Nephron progenitor cell (in vitro differentiated cells): ENCODE results near the gene TBL1Y.

Source experiments
- DNase-seq: peaks from one replicate; pipeline ENCODE4 v3.0.0; 2021
- H3K27ac Mint-ChIP-seq: 2 replicates; pipeline ENCODE4 v1.8.0; 2021; ENCODE audit warnings: mild to moderate bottlenecking, moderate library complexity, mixed read lengths
- H3K27me3 Mint-ChIP-seq: 2 replicates; pipeline ENCODE4 v1.8.0; 2021; ENCODE audit warnings: mild to moderate bottlenecking, low read depth, mixed read lengths; ENCODE audit not compliant: poor library complexity
- H3K36me3 Mint-ChIP-seq: 2 replicates; pipeline ENCODE4 v1.8.0; 2021; ENCODE audit warnings: low read depth, mixed read lengths
- H3K4me1 Mint-ChIP-seq: 2 replicates; pipeline ENCODE4 v1.8.0; 2021; ENCODE audit warnings: mixed read lengths
- H3K4me3 Mint-ChIP-seq: 2 replicates; pipeline ENCODE4 v1.8.0; 2021; ENCODE audit warnings: mild to moderate bottlenecking, moderate library complexity, mixed read lengths
- H3K9me3 Mint-ChIP-seq: 2 replicates; pipeline ENCODE4 v1.8.0; 2021; ENCODE audit warnings: mild to moderate bottlenecking, moderate library complexity, mixed read lengths
- TF ChIP-seq, protein P1 (sequence below): fragments of 200-600 bp; sonication (generic); IDR thresholded peaks from 2 replicates; pipeline ENCODE4 v1.5.0; 2021; ENCODE audit warnings: antibody characterized with exemption

The TBL1Y gene

DNA sequence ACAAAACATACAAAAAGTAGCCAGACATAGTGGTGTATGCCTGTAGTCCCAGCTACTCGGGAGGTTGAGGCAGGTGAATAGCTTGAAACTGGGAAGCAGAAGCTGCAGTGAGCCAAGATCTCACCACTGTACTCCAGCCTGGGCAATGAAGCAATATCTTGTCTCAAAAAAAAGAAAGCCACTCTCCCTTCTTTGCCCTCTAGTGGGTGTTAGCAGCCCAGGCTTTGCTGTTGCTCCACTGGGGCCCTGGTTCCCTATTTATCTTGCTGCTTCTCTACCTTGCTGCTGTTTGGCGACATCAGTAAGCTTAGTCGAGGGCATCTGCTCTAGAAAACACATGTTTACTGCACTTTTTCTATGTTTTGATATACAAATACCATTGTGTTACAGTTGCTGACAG, 189.2 kb downstream of the TBL1Y start:
- no peaks in the 10 kb centered on the region for H3K4me1 Mint-ChIP-seq
- no peaks in the 10 kb centered on the region for H3K27me3 Mint-ChIP-seq
- H3K36me3 Mint-ChIP-seq, result no peaks in the 10 kb centered on the region
- no peak overlapping the region for H3K4me3 Mint-ChIP-seq
- TF ChIP-seq, protein P1, sequence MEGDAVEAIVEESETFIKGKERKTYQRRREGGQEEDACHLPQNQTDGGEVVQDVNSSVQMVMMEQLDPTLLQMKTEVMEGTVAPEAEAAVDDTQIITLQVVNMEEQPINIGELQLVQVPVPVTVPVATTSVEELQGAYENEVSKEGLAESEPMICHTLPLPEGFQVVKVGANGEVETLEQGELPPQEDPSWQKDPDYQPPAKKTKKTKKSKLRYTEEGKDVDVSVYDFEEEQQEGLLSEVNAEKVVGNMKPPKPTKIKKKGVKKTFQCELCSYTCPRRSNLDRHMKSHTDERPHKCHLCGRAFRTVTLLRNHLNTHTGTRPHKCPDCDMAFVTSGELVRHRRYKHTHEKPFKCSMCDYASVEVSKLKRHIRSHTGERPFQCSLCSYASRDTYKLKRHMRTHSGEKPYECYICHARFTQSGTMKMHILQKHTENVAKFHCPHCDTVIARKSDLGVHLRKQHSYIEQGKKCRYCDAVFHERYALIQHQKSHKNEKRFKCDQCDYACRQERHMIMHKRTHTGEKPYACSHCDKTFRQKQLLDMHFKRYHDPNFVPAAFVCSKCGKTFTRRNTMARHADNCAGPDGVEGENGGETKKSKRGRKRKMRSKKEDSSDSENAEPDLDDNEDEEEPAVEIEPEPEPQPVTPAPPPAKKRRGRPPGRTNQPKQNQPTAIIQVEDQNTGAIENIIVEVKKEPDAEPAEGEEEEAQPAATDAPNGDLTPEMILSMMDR, result no peak
- no peaks in the 10 kb centered on the region for H3K9me3 Mint-ChIP-seq
- no peak for DNase-seq
- H3K27ac Mint-ChIP-seq, result no peak overlapping the region

DNA sequence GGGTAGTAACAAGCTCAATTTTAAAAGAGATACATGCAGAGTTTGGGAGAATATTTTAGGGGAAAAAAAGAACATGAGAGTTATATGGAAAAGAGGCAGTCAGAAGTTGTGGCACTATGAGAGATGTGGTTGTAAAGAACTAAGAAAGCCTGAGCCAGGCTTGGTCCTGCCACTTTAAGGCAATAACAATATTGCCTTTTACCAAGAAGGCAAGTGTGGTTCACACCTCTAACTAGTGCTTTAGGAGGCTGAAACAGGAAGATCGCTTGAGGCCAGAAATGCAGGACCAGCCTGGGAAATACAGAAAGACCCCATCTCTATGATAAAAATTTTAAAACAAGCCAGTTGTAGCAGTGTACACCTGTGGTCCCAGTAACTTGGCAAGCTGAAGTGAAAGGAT, 192.2 kb downstream of the TBL1Y start:
- H3K27ac Mint-ChIP-seq, result no peak overlapping the region
- no peaks in the 10 kb centered on the region for H3K27me3 Mint-ChIP-seq
- H3K4me3 Mint-ChIP-seq, result no peak overlapping the region
- H3K9me3 Mint-ChIP-seq, result no peaks in the 10 kb centered on the region
- no peaks in the 10 kb centered on the region for H3K4me1 Mint-ChIP-seq
- TF ChIP-seq, protein P1, result no peak
- no peak for DNase-seq
- H3K36me3 Mint-ChIP-seq, result no peaks in the 10 kb centered on the region

DNA sequence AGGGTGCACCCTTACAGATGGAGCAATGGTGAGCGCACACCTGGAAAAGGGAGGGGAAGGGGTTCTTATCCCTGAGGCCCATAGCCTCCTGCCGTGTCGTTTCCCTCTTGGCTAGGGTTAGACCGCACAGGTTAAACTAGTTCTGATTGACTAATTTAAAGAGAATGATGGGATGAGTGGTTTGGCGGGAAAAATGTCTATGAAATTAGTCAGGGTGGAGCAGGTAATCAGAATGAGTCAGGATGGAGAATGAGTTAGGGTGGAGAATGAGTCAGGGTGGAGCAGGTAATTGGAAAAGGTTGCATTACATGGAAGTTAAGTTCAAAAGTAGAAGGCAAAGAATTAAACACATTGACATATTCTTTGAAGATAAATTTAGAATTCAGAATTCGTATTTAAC, 196.7 kb downstream of the TBL1Y start:
- no peaks in the 10 kb centered on the region for H3K36me3 Mint-ChIP-seq
- no peaks in the 10 kb centered on the region for H3K4me1 Mint-ChIP-seq
- no peaks in the 10 kb centered on the region for H3K27me3 Mint-ChIP-seq
- no peak for DNase-seq
- TF ChIP-seq, protein P1, result no peak
- no peak overlapping the region for H3K27ac Mint-ChIP-seq
- no peaks in the 10 kb centered on the region for H3K9me3 Mint-ChIP-seq
- no peak overlapping the region for H3K4me3 Mint-ChIP-seq

DNA sequence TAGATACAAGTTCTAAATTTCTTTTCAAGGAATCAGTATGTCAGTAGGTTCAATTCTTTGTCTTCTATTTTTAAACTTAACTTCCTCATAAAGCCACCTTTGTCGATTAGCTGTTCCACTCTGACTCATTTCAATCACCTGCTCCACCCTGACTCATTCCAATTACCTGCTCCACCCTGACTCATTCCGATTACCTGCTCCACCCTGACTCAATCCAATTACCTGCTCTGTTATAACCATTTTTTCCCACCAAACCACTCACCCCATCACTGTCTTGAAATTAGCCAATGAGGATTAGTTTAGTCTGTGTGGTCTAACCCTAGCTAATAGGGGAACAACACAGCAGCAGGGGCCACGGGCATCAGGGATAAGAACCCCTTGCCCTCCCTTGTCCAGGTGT, 199.6 kb downstream of the TBL1Y start:
- TF ChIP-seq, protein P1, result no peak
- Mint-ChIP-seq H3K4me3 (no peak overlapping the region), H3K4me1 (no peaks in the 10 kb centered on the region), H3K36me3 (no peaks in the 10 kb centered on the region), H3K9me3 (no peaks in the 10 kb centered on the region), H3K27ac (no peak overlapping the region), H3K27me3 (no peaks in the 10 kb centered on the region)
- no peak for DNase-seq

DNA sequence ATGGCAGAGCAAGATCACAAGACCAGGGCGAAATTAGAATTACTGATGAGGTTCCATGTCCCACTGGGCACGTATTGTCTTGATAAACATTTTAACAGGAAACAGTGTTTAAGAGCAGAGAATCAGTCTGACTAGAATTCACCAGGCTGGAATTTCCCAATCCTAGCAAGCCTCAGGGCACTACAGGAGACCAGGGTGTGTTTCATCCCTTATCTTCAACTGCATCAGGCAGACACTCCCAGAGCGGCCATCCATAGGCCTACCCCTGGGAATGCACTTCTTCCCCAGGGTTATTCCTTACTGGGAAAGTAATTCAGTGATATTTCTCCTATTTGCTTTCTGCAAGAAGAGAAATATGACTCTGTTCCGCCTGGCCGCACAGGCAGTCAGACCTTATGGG, 205.4 kb downstream of the TBL1Y start:
- H3K9me3 Mint-ChIP-seq, result no peaks in the 10 kb centered on the region
- DNase-seq, result no peak
- H3K4me1 Mint-ChIP-seq, result no peaks in the 10 kb centered on the region
- no peak overlapping the region for H3K4me3 Mint-ChIP-seq
- H3K36me3 Mint-ChIP-seq, result no peaks in the 10 kb centered on the region
- TF ChIP-seq, protein P1, result no peak
- no peak overlapping the region for H3K27ac Mint-ChIP-seq
- H3K27me3 Mint-ChIP-seq, result no peaks in the 10 kb centered on the region

DNA sequence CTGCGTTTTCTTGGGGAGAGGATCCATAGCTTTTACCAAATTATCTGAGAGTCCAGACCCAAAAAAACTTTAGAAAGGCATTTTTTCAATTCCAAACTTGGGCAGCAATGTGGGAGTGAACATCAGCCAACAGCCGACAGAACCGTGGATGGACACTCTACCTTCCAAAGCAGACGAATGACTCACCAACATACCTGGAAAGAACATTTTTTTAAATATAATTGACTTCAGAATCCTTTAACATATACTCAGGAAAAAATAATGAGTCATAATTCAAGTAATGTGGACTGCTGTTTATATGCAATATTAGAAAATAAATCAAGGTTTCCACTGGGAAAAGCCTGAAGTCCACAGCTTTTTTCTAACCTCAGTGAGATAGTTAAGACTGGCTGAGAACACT, 211.7 kb downstream of the TBL1Y start:
- Mint-ChIP-seq H3K36me3 (no peaks in the 10 kb centered on the region), H3K27ac (no peak overlapping the region), H3K9me3 (no peaks in the 10 kb centered on the region), H3K4me1 (no peaks in the 10 kb centered on the region), H3K27me3 (no peaks in the 10 kb centered on the region), H3K4me3 (no peak overlapping the region)
- TF ChIP-seq, protein P1, result no peak
- DNase-seq, result no peak
